ENCODE data around the gene HSPA12B.

DNA sequence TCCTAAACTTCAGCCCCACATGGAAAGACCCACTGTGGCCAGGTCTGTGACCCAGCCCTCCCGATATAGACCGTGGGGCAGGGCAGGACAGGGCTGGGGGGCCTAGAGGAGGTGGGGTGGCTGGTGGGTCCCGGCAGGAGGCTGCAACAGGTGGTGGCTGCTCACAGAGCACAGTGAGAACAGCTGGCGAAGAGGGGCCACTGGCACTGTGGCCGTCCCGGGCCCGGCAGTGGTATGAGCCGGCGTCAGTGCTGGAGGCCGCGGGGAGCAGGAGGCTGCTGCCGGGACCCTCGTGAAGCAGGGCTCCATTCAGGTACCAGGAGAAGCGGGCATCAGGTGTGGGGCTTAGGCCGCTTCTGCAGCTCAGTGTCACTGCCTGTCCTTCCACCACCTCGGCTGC lies 33.4 kb upstream of the HSPA12B start:
- TF ChIP-seq ZFP3 (CRISPR knock-in tag; IDR thresholded peaks at IDR 0.05), result no peak
- no peak for TF ChIP-seq PATZ1 (CRISPR knock-in tag; IDR thresholded peaks at IDR 0.05; ENCODE audit: borderline replicate concordance)
- TF ChIP-seq GLIS3 (CRISPR knock-in tag; IDR thresholded peaks at IDR 0.05), result no peak

All from SK-N-SH treated with all-trans-retinoic acid at 6 μM for 48 hours (cell line).